GM23248 (cell line): Measurements from ENCODE around the gene C5. TPM values are rescaled to one million over a fixed set of nuclear protein-coding genes. Genes with fewer than 3 reads are reported as not detected.
A peak's percentile ranks its signal among the peaks of the same experiment; 100 is the strongest.

Experiments used
- DNase-seq: peaks from one replicate; pipeline ENCODE4 v3.0.0-alpha.2; 2015
- H2AFZ ChIP-seq: fragments of 200-600 bp; sonication (generic); 2 replicates; pipeline ENCODE4 v1.6.1; 2016; ENCODE audit warnings: antibody characterized with exemption
- H3F3A ChIP-seq: fragments of 200-600 bp; sonication (generic); 2 replicates; pipeline ENCODE4 v1.6.1; 2016; ENCODE audit warnings: mild to moderate bottlenecking, antibody characterized with exemption, mixed run types; ENCODE audit not compliant: insufficient read depth
- H3K27ac ChIP-seq: fragments of 200-600 bp; sonication (generic); 2 replicates; pipeline ENCODE4 v1.5.1; 2016; ENCODE audit warnings: mild to moderate bottlenecking
- H3K27me3 ChIP-seq: fragments of 200-600 bp; sonication (generic); replicated peaks from 2 replicates; pipeline ENCODE4 v1.6.1; 2016; ENCODE audit warnings: mild to moderate bottlenecking; ENCODE audit not compliant: insufficient read depth
- H3K36me3 ChIP-seq: fragments of 200-600 bp; sonication (generic); 2 replicates; pipeline ENCODE4 v1.6.1; 2016; ENCODE audit warnings: low read depth, mild to moderate bottlenecking
- H3K4me1 ChIP-seq: fragments of 200-600 bp; sonication (generic); 2 replicates; pipeline ENCODE4 v1.6.1; 2016; ENCODE audit warnings: mild to moderate bottlenecking; ENCODE audit not compliant: insufficient read depth
- H3K4me2 ChIP-seq: fragments of 200-600 bp; sonication (generic); one replicate; pipeline ENCODE4 v1.6.1; 2016; ENCODE audit warnings: mild to moderate bottlenecking; ENCODE audit not compliant: unreplicated experiment
- H3K4me3 ChIP-seq: fragments of 200-600 bp; sonication (generic); 2 replicates; pipeline ENCODE4 v1.5.1; 2016; ENCODE audit warnings: mild to moderate bottlenecking
- H3K79me2 ChIP-seq: fragments of 200-600 bp; sonication (generic); 2 replicates; pipeline ENCODE4 v1.6.1; 2016; ENCODE audit warnings: mild to moderate bottlenecking; ENCODE audit not compliant: insufficient read depth
- H3K9ac ChIP-seq: fragments of 200-600 bp; sonication (generic); 2 replicates; pipeline ENCODE4 v1.6.1; 2016; ENCODE audit warnings: mild to moderate bottlenecking
- H3K9me2 ChIP-seq: fragments of 200-600 bp; sonication (generic); 2 replicates; pipeline ENCODE4 v1.6.1; 2016; ENCODE audit warnings: mixed run types, mild to moderate bottlenecking, moderate library complexity; ENCODE audit not compliant: insufficient read depth
- H3K9me3 ChIP-seq: fragments of 200-600 bp; sonication (generic); one replicate; pipeline ENCODE4 v1.6.1; 2017; ENCODE audit warnings: low read depth
- H4K20me1 ChIP-seq: fragments of 200-600 bp; sonication (generic); 2 replicates; pipeline ENCODE4 v1.6.0; 2016; ENCODE audit not compliant: insufficient read depth
- EZH2 ChIP-seq: fragments of 200-600 bp; sonication (generic); IDR thresholded peaks from 2 replicates; pipeline ENCODE4 v1.6.1; 2018; ENCODE audit warnings: antibody characterized with exemption, mild to moderate bottlenecking; ENCODE audit not compliant: insufficient read depth, poor library complexity, severe bottlenecking
- EZH2phosphoT487 ChIP-seq: fragments of 200-600 bp; sonication (generic); IDR thresholded peaks from 2 replicates; pipeline ENCODE4 v1.6.1; 2018; ENCODE audit warnings: antibody characterized with exemption, moderate library complexity, mild to moderate bottlenecking, low read depth; ENCODE audit not compliant: insufficient read depth
- WGBS, 2 experiments: methylation state at CpG; one replicate each; pipeline ENCODE4 v1.1.6; 2015 to 2017; ENCODE audit warnings: low lambda C conversion rate in 2 of 2, low coverage in 1 of 2; ENCODE audit errors: missing lambda C conversion rate in 2 of 2; 5-methylcytosine and 5-hydroxymethylcytosine counted together
- in situ Hi-C: fragments of 300-500 bp; cut with MboI; formaldehyde crosslinking; loops from 2 replicates; pipeline ENCODE4 v1.15.0; 2020
- polyA plus RNA-seq: library from polyadenylated mRNA; unstranded; fragments of >200 nt; fragmentation: Nextera tagmentation; extraction: Ambion mirVana; gene quantifications from 2 replicates; pipeline ENCODE4 v1.2.1, GENCODE V29; 2016
- total RNA-seq: library from RNA; depleted of rRNA; stranded (reverse); fragments of >200 nt; shearing (Covaris generic); gene quantifications from 2 replicates; pipeline ENCODE4 v1.2.3, GENCODE V29; 2014

The C5 gene
- total and polyA plus RNA-seq, 2 experiments from 2014 or later: 1.2 to 1.6 TPM

DNA sequence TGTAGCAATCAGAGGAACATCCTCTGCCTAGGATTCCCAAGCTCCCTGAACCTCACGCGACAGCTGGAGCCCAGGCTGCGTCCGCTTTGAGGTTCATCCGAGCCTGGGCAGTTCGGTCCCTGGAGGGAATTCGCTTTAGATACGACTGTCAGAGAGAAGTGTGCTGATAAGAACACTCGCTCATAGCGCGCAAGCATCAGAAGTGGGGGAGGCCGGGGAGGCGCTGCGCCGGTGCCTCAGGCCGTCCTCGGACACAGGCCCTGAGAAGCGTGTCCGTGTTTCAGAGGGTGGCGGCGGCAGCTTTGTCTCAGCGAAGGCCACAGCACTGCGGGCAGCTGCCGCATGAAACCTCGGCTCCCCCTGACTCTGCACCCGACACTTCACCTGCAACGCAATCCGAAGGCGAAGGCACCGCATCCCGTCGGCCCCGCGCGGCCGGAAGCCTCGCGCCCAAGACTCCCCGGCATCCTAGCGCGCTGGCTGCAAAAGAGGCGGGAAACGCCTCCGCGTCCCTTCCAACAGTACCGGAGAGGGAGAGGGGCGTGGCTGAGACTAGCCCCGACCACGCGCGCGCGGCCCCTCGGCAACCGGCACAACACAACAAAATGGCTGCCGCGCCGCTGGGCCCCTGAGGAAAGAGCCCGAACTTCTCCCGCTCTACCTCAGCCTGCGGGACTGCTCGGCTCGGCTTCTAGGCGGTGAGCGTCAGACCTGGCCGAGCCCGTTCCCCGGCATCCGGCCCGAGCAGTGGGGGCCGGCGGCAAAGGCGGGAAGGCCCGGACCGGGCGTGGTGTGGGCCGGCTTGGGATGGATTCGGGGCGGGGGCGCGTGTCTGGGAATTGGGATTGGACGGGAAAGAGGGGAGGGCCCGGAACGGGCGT is 24.5 kb upstream of the C5 start, which contains the start of gene CNTRL:
CNTRL (plus strand) TSS at position 586 of the 881 bp plus-strand sequence. CDS start 13,372 bp downstream, outside the sequence.
- peak; percentile 97 for DNase-seq
- Histone ChIP-seq H3K27ac (peak within 1 kb of the TSS; percentile 92), H3K9ac (peak within 1 kb of the TSS; percentile 93), H2AFZ (peak within 1 kb of the TSS; percentile 91), H3K4me3 (peak within 1 kb of the TSS; percentile 87), H4K20me1 (no peaks in the 10 kb centered on the region), H3K9me2 (no peaks in the 10 kb centered on the region), H3K27me3 (no peaks in the 10 kb centered on the region), H3K9me3 (no peaks in the 10 kb centered on the region), H3K4me2 (peak within 1 kb of the TSS; percentile 90), H3K79me2 (no peaks in the 10 kb centered on the region), H3K36me3 (no peaks in the 10 kb centered on the region), H3F3A (peaks cover 38% of the 10 kb centered on the region), H3K4me1 (peaks cover 20% of the 10 kb centered on the region)
- 1% methylated on average over 57 to 76 of the region's 85 CpGs for WGBS, 2 experiments
- in situ Hi-C loops: no loop called here
- TF ChIP-seq EZH2 (no peak), EZH2phosphoT487 (no peak)

DNA sequence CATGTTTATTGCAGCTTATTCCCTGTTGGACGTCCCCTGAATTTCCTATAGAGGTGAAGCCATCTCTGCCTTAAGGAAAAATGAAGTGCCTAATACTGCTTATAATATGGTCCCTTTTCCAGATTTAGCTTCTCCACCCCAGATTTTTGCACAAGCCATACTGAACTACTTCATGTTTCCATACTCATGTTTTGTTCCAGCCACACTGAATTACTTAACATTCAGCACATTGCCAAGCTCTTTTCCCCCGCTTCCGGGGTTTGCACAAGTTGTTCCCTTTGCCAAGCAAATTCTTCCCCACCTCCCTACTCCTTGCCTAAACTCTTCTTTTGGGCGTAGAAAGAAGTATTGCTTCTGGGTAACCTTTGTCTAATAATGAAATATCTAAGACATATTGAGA is 23.0 kb upstream of the C5 start:
- Histone ChIP-seq H2AFZ (peak overlapping the region; percentile 91), H3K4me2 (peak overlapping the region; percentile 90), H3K9me3 (no peaks in the 10 kb centered on the region), H3K79me2 (no peaks in the 10 kb centered on the region), H3K9me2 (no peaks in the 10 kb centered on the region), H3K36me3 (no peaks in the 10 kb centered on the region), H3K9ac (peak overlapping the region; percentile 93), H4K20me1 (no peaks in the 10 kb centered on the region), H3K4me1 (peaks cover 20% of the 10 kb centered on the region), H3K27me3 (no peaks in the 10 kb centered on the region), H3F3A (peaks cover 38% of the 10 kb centered on the region), H3K4me3 (peak overlapping the region; percentile 87), H3K27ac (peak overlapping the region; percentile 92)
- in situ Hi-C loops: no loop called here
- peak; percentile 85 for DNase-seq
- WGBS, 2 experiments: 0 to 6% methylated on average over 4 of the region's 4 CpGs
- no peak for TF ChIP-seq EZH2phosphoT487
- TF ChIP-seq EZH2: no peak

DNA sequence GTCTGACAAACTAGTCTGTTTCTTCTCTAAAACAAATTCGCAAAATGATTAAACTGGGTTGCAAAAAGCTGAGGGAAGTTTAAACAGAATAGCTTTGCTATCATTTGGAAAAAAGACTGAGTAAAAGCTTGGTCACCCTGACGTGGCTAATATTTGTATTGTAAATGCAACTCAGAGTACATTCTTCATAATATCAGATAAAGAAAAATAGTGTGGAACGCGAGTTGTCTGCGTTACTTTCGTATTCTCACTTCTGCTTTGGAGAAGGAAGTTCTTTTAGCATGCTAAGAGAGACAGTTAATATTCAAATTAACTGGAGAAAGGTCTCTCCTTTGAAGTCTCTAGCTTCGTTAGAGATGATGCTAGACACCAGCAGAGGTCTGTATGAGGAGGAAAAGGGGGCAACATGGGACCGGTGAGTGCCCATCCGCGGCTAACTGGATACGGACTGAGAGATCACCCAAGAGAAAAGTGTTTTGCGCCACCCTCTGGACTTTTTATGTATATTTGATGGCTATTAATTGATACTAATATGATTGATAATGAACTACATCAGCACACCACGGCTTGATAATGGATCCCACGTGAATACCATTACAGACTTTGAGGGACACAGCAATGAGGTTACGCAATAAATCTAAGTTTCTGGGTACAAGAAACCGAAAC is 21.8 kb upstream of the C5 start:
- H3K27ac ChIP-seq: peak overlapping the region; percentile 92
- H3K9me2 ChIP-seq: no peaks in the 10 kb centered on the region
- peak overlapping the region; percentile 90 for H3K4me2 ChIP-seq
- peak overlapping the region; percentile 87 for H3K4me3 ChIP-seq
- no peaks in the 10 kb centered on the region for H4K20me1 ChIP-seq
- H3K79me2 ChIP-seq: no peaks in the 10 kb centered on the region
- WGBS, 2 experiments: 1% methylated on average over 16 of the region's 16 CpGs
- H3K9me3 ChIP-seq: no peaks in the 10 kb centered on the region
- no peak for TF ChIP-seq EZH2
- TF ChIP-seq EZH2phosphoT487: no peak
- H3K4me1 ChIP-seq: peaks cover 20% of the 10 kb centered on the region
- H3K9ac ChIP-seq: peak overlapping the region; percentile 93
- H2AFZ ChIP-seq: peak overlapping the region; percentile 91
- no peaks in the 10 kb centered on the region for H3K27me3 ChIP-seq
- no peaks in the 10 kb centered on the region for H3K36me3 ChIP-seq
- peaks cover 38% of the 10 kb centered on the region for H3F3A ChIP-seq
- in situ Hi-C loops: no loop called here
- DNase-seq: peak; percentile 79

DNA sequence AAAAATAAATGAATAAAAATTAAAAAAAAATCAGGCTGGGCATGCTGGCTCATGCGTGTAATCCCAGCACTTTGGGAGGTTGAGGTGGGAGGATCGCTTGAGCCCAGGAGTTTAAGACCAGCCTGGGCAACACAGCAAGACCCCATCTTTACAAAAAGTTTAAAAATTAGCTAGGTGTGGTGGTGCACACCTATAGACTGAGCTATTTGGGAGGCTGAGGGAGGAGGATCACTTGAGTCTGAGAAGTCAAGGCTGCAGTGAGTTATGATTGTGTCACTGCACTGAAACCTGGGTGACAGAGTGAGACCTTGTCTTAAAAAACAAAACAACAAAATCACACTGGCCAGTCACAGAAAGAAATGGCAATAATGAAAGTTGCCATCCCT is 21.3 kb upstream of the C5 start:
- H3K9ac ChIP-seq: peak overlapping the region; percentile 93
- H3K9me3 ChIP-seq: no peaks in the 10 kb centered on the region
- H3F3A ChIP-seq: peaks cover 38% of the 10 kb centered on the region
- peak overlapping the region; percentile 87 for H3K4me3 ChIP-seq
- H3K9me2 ChIP-seq: no peaks in the 10 kb centered on the region
- H4K20me1 ChIP-seq: no peaks in the 10 kb centered on the region
- H3K27ac ChIP-seq: peak overlapping the region; percentile 92
- peaks cover 20% of the 10 kb centered on the region for H3K4me1 ChIP-seq
- peak overlapping the region; percentile 91 for H2AFZ ChIP-seq
- TF ChIP-seq EZH2phosphoT487 (no peak), EZH2 (no peak)
- H3K27me3 ChIP-seq: no peaks in the 10 kb centered on the region
- H3K79me2 ChIP-seq: no peaks in the 10 kb centered on the region
- peak overlapping the region; percentile 90 for H3K4me2 ChIP-seq
- no peak for DNase-seq
- in situ Hi-C loops: no loop called here
- WGBS, 2 experiments: 96 to 98% methylated on average over 2 of the region's 2 CpGs
- no peaks in the 10 kb centered on the region for H3K36me3 ChIP-seq
